Spleen (tissue), 11 donors: Measurements from ENCODE around the gene PGLYRP2. TPM values are rescaled to one million over a fixed set of nuclear protein-coding genes. Genes with fewer than 3 reads are reported as not detected.
"Not testable (repeated sequence)": the region's sequence is repeated elsewhere in the genome, so short reads cannot be mapped to it uniquely, and the experiment has no call there.

Source experiments
- DNase-seq: peaks from one replicate; pipeline ENCODE4 v3.0.0-alpha.2; 2020
- H3K27ac ChIP-seq, 8 donors: fragments of 200-600 bp; sonication (generic) in 7 of 8; 1 replicate in 4 of 8; 2 replicates in 4 of 8; pipeline versions ENCODE4 v1.5.0 to v1.8.0; 2016 to 2021; ENCODE audit warnings: inconsistent platforms in 4 of 8, mild to moderate bottlenecking in 4 of 8, moderate library complexity in 1 of 8
- H3K27me3 ChIP-seq, 7 donors: fragments of 200-600 bp; sonication (generic) in 6 of 7; replicated peaks in 1 of 7; 1 replicate in 4 of 7; 2 replicates in 3 of 7; pipeline versions ENCODE4 v1.5.0 to v1.8.0; 2016 to 2021; ENCODE audit warnings: inconsistent platforms in 3 of 7, mild to moderate bottlenecking in 1 of 7
- H3K36me3 ChIP-seq, 6 donors: fragments of 200-600 bp; sonication (generic) in 5 of 6; 1 replicate in 4 of 6; 2 replicates in 2 of 6; pipeline versions ENCODE4 v1.5.0 to v1.8.0; 2016 to 2021; ENCODE audit warnings: inconsistent platforms in 2 of 6
- H3K4me1 ChIP-seq, 6 donors: fragments of 200-600 bp; sonication (generic) in 5 of 6; 1 replicate in 3 of 6; 2 replicates in 3 of 6; pipeline versions ENCODE4 v1.5.0 to v1.8.0; 2016 to 2021; ENCODE audit warnings: inconsistent platforms in 3 of 6
- H3K4me3 ChIP-seq, 8 donors: fragments of 200-600 bp; sonication (generic) in 7 of 8; 1 replicate in 4 of 8; 2 replicates in 4 of 8; pipeline versions ENCODE4 v1.5.0 to v1.8.0; 2016 to 2021; ENCODE audit warnings: inconsistent platforms in 4 of 8, mild to moderate bottlenecking in 4 of 8, moderate library complexity in 2 of 8
- H3K9me3 ChIP-seq, 8 donors: fragments of 200-600 bp; sonication (generic) in 7 of 8; 1 replicate in 4 of 8; 2 replicates in 4 of 8; pipeline versions ENCODE4 v1.5.0 to v1.8.0; 2016 to 2021; ENCODE audit warnings: inconsistent platforms in 4 of 8
- CTCF ChIP-seq, 11 experiments: fragments of 200-600 bp in 7 of 11; fragments of 450-650 bp in 4 of 11; sonication (generic) in 4 of 11; IDR thresholded peaks in 8 of 11; conservative IDR thresholded peaks in 3 of 11; 1 replicate in 7 of 11; 2 replicates in 4 of 11; pipeline versions ENCODE4 v1.4.0 to v1.8.0; 2016 to 2021; ENCODE audit warnings: antibody characterized with exemption in 11 of 11, inconsistent platforms in 4 of 11, mild to moderate bottlenecking in 1 of 11
- POLR2A ChIP-seq, 3 donors: fragments of 450-650 bp; IDR thresholded peaks; one replicate each; pipeline ENCODE4 v1.5.1; 2017; ENCODE audit warnings: antibody characterized with exemption in 3 of 3, mild to moderate bottlenecking in 1 of 3
- POLR2AphosphoS5 ChIP-seq, 3 donors: sonication (generic); formaldehyde crosslinking; IDR thresholded peaks; one replicate each; pipeline ENCODE4 v1.5.1; 2017; ENCODE audit warnings: antibody characterized with exemption in 3 of 3
- WGBS, 5 donors: extraction: QIAGEN DNeasy Blood & Tissue Kit in 3 of 5; methylation state at CpG; one replicate each; pipeline versions ENCODE4 v1.1.5 to v1.1.7; 2013 to 2018; 5-methylcytosine and 5-hydroxymethylcytosine counted together
- intact Hi-C: fragments of 100-400 bp; cut with DNase I; formaldehyde crosslinking; loops from one replicate; pipeline ENCODE4 v1.15.0; 2023; ENCODE audit warnings: low total_unique reads
- polyA plus RNA-seq, 3 donors: library from polyadenylated mRNA; stranded (reverse); fragments of 200-250 nt; gene quantifications; one replicate each; pipeline ENCODE4 v1.2.1, GENCODE V29; 2013
- total RNA-seq, 7 donors: library from RNA; depleted of rRNA in 3 of 7; stranded (reverse); fragments of >200 nt in 3 of 7; fragmentation: NEBNext Ultra II Directional in 4 of 7; extraction: Animal tissue kit (Norgen Biotek cat#: 25700) in 4 of 7; gene quantifications; one replicate each; pipeline versions ENCODE4 v1.1.0 to v1.2.1, GENCODE V29; 2016 to 2021
- donor health status: healthy with polysubstance abuse.
- donor health status: DM: no; HTN: no; CAD: no; lungs with moderate emphysema.
- donor health status: DM: no; HTN: no; CAD: no.
- donor health status: Bipolar disorder and iron deficiency.
- donor health status: healthy.
- donor health status: DM: no; HTN: no; CAD: no.
- donor health status: DM: yes; HTN: yes; CAD: no.

Gene PGLYRP2
- total and polyA plus RNA-seq, 10 donors, result 0.02 to 0.16 (median 0.08) TPM; not detected in 6

- H3K27me3 ChIP-seq, result no peaks in the 10 kb centered on the region
- TF ChIP-seq CTCF (IDR thresholded peaks at IDR 0.05 in 8 of 11, conservative IDR thresholded peaks at IDR 0.05 in 3 of 11) (no peak), POLR2A (IDR thresholded peaks at IDR 0.05) (no peak), POLR2AphosphoS5 (IDR thresholded peaks at IDR 0.05) (no peak)
- H3K36me3 ChIP-seq, result no peaks in the 10 kb centered on the region
- no peak overlapping the region for H3K4me3 ChIP-seq
- no peak overlapping the region for H3K27ac ChIP-seq
- 89 to 96% (median 95%) methylated on average over 4 of the region's 4 CpGs for WGBS, 5 donors
- peaks cover 0 to 7% (median 0%) of the 10 kb centered on the region in 8 donors for H3K9me3 ChIP-seq
- no peak for DNase-seq
- H3K4me1 ChIP-seq, result no peaks in the 10 kb centered on the region
- intact Hi-C loops, result no loop called here
Observed at GRCh38 chr19:15487038-15487437, 7.7 kb upstream of the PGLYRP2 start.

GRCh38 chr19:15485768-15486167 lies 6.5 kb upstream of the PGLYRP2 start:
- intact Hi-C loops, result not testable (repeated sequence)

DNA sequence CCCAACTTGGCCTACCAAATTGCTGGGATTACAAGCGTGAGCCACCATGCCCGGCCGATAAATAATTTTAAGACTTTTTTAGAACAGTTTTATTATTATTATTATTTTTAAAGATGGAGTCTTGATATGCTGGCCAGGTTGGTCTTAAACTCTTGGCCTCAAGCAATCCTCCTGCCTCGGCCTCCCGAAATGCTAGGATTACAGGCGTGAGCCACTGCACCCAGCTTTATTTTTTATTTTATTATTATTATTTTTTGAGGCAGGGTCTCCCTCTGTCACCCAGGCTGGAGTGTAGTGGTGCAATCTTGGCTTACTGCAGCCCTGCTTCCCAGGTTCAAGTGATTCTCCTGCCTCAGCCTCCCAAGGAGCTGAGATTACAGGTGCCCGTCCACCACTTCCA lies 1.7 kb upstream of the PGLYRP2 start:
- H3K9me3 ChIP-seq, H3K4me3 ChIP-seq, H3K4me1 ChIP-seq, H3K27me3 ChIP-seq, H3K27ac ChIP-seq, intact Hi-C loops, DNase-seq, H3K36me3 ChIP-seq: not testable (repeated sequence)
- WGBS, 5 donors, result 87 to 95% (median 89%) methylated on average over 7 of the region's 7 CpGs

More at GRCh38 chr19:15485768-15486167, 6.5 kb upstream of the PGLYRP2 start:
- H3K27me3 ChIP-seq, H3K36me3 ChIP-seq, H3K9me3 ChIP-seq, DNase-seq, H3K4me1 ChIP-seq, H3K27ac ChIP-seq, H3K4me3 ChIP-seq: not testable (repeated sequence)
- 93 to 97% (median 96%) methylated on average over 5 of the region's 5 CpGs for WGBS, 5 donors

- Histone ChIP-seq H3K27ac (no peak overlapping the region), H3K27me3 (peaks cover 0 to 11% (median 0%) of the 10 kb centered on the region in 7 donors), H3K4me3 (no peak overlapping the region), H3K36me3 (no peaks in the 10 kb centered on the region), H3K9me3 (peaks cover 0 to 9% (median 0%) of the 10 kb centered on the region in 8 donors), H3K4me1 (peaks cover 0 to 4% (median 0%) of the 10 kb centered on the region in 6 donors)
- 35 to 70% (median 44%) methylated on average over 5 of the region's 5 CpGs for WGBS, 5 donors
- no peak for DNase-seq
- intact Hi-C loops, result no loop called here
- TF ChIP-seq POLR2AphosphoS5 (IDR thresholded peaks at IDR 0.05) (no peak), CTCF (IDR thresholded peaks at IDR 0.05 in 8 of 11, conservative IDR thresholded peaks at IDR 0.05 in 3 of 11) (no peak), POLR2A (IDR thresholded peaks at IDR 0.05) (no peak)
Observed at GRCh38 chr19:15476325-15476724, 3.0 kb downstream of the PGLYRP2 start.

GRCh38 chr19:15475611-15476010 lies 3.7 kb downstream of the PGLYRP2 start:
- H3K27me3 ChIP-seq, result peaks cover 0 to 18% (median 0%) of the 10 kb centered on the region in 7 donors
- H3K4me1 ChIP-seq, result peaks cover 0 to 4% (median 0%) of the 10 kb centered on the region in 6 donors
- peaks cover 0 to 9% (median 0%) of the 10 kb centered on the region in 8 donors for H3K9me3 ChIP-seq
- no peak overlapping the region for H3K4me3 ChIP-seq
- WGBS, 5 donors, result 85 to 97% (median 96%) methylated on average over 4 to 10 of the region's 10 CpGs
- no peak overlapping the region for H3K27ac ChIP-seq
- TF ChIP-seq POLR2A (IDR thresholded peaks at IDR 0.05) (no peak), POLR2AphosphoS5 (IDR thresholded peaks at IDR 0.05) (no peak), CTCF (IDR thresholded peaks at IDR 0.05 in 8 of 11, conservative IDR thresholded peaks at IDR 0.05 in 3 of 11) (no peak)
- intact Hi-C loops, result no loop called here
- no peak for DNase-seq
- H3K36me3 ChIP-seq, result no peaks in the 10 kb centered on the region
